ENCODE results near the gene TEX11.
"Not testable (repeated sequence)": the region's sequence is repeated elsewhere in the genome, so short reads cannot be mapped to it uniquely, and the experiment has no call there.

TEX11 gene

GRCh38 chrX:70908541-70908940 is at the start of gene TEX11:
TSS of gene TEX11 (minus strand) at chrX:70908711. CDS start at chrX:70907789, 922 bp downstream.
- no peak for DNase-seq

GRCh38 chrX:70954871-70955270 is 46.4 kb upstream of the TEX11 start:
- no peak for DNase-seq

DNA sequence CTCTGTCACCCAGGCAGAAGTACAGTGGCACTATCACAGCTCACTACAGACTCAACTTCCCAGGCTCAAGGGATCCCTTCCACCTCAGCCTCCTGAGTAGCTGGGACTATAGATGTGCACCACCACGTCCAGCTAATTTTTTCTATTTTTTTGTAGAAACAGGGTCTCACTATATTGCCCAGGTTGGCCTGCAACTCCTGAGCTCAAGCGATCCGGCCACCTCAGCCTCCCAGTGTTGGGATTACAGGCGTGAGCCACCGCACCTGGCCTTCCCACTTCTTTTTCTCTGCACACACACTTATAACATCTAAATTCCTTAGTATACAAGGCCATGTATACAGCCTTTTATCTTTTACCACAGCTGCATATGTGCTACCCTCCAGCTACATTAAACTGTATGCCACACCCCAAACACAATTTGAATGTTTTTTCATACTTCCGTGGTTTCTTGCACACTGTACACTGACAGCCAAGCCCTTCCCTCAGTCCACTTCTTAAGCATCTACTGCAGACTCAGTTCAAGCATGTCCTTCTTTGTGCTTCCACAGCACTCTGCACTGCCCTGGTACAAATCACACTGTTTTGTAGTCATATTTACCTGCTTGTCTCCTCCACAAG is 15.9 kb upstream of the TEX11 start:
- DNase-seq = no peak

DNA sequence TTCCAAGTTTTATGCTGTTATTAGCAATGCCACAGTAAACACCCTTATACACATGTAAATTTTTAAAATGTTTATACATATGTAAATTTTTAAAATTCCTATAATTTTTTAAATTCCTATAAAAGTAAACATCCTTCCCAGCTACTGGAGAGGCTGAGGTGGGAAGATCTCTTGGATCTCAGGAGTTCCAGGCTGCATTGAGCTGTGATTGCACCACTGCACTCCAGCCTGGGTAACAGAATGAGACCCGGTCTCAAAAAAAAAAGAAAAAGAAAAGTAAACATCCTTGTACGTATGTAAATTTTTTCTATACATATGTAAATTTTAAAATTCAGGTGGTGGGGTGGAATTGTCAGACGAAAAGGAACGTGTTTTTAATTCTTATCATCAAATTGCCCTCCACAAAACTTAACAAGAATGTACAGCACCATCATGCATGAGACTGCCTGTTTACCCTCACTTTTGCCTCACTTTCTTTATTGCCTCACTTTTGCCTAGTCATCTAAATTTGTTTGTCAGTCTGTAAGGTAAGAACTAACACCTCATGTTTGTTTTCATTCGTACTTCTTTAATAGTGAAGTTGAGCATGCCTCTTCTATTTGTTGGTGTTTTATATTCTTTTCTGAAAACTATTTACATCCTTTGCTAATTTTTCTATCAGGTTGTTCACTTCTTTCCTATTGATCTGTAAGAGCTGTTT is 14.4 kb upstream of the TEX11 start:
- DNase-seq = no peak

- no peak for DNase-seq
Measured at GRCh38 chrX:70921709-70922352, 13.3 kb upstream of the TEX11 start.

DNA sequence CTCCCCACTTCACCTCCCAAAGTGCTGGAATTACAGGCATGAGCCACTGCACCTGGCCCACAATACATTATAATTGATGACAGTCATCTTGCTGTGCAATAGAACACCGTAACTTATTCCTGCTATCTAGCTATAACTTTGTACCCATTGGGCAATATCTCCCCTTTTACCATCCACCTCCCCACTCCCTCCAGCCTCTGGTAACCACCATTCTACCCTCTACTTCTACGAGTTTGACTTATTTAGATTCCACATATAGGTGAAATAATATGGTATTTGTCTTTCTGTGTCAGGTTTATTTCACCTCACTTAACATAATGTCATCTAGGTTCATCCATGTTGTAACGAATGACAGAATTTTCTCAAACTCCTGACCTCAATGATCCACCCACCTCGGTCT is 8.2 kb upstream of the TEX11 start:
- DNase-seq = no peak

- DNase-seq = no peak
Measured at GRCh38 chrX:70907900-70908299, 611 bp downstream of the TEX11 start.

- no peak for DNase-seq
Measured at GRCh38 chrX:70901465-70901864, 7.0 kb downstream of the TEX11 start.

DNA sequence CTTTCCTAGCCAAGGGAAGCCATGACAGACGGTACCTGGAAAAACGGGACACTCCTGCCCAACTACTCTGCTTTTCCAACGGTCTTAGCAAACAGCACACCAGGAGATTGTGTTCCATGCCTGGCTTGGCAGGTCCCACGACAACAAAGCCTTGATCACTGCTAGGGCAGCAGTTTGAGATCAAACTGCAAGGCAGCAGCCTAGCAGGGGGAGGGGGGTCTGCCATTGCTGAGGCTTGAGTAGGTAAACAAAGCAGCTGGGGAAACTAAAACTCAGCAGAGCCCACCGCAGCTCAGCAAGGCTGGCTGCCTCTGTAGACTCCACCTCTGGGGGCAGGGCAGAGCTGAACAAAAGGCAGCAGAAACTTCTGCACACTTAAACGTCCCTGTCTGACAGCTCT is 18.1 kb downstream of the TEX11 start:
- DNase-seq = not testable (repeated sequence)

GRCh38 chrX:70878902-70879301 is 29.6 kb downstream of the TEX11 start:
- no peak for DNase-seq

DNA sequence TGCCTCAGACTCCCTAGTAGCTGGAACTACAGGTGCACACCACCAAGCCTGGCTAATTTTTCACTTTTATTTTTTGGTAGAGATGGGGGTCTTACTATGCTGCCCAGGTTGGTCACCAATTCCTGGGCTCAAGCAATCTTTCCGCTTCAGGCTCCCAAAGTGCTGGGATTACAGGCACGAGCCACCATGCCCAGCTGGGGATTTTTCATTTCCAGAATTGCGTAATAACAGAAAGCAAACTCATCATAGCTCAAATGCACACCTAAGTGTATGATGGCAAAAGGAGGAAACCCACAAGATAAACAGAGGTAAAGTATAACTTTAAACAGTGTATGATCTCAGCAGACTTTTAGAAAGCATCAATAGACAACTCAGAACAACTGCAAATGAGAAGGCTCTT is 56.2 kb downstream of the TEX11 start:
- DNase-seq = no peak

- not testable (repeated sequence) for DNase-seq
Measured at GRCh38 chrX:70844081-70844480, 64.4 kb downstream of the TEX11 start.

GRCh38 chrX:70843620-70844019 is 64.9 kb downstream of the TEX11 start:
- DNase-seq = not testable (repeated sequence)

DNA sequence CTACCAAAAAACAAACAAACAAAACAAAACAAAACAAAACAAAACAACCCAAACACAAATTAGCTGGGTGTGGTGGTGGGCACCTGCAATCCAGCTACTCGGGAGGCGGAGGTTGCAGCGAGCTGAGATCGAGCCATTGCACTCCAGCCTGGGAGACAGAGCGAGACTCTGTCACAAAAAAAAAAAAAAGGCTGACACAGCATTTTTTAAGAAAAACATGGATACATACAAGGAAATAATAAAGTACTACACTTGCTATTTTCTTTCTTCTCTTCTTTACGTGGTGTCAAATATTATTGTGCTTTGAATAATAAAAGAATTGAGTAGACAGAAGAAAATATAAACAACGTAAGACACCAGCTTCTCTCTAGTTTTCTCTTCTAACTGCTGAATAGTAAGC is 73.9 kb downstream of the TEX11 start:
- no peak for DNase-seq

DNA sequence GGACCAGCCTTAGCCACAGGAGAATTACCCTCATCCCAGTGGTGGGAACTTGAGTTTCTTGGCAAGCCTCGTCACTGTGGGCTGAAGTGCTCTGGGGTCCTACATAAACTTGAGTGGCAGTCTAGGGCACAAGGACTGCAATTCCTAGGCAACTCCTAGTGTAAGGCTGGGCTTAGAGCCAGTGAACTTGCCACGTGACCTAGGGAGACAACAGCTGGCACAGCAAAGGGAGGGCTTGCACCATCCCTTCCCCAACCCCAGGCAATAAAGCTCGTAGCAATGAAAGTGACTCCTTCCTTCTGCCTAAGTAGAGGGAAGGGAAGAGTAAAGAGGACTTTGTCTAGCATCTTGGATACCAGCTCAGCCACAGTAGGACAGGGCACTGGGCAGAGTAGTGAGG is 81.8 kb downstream of the TEX11 start:
- no peak for DNase-seq

GRCh38 chrX:70825366-70825765 is 83.1 kb downstream of the TEX11 start:
- no peak for DNase-seq

- DNase-seq = no peak
Measured at GRCh38 chrX:70808942-70809940, 99.3 kb downstream of the TEX11 start.

DNA sequence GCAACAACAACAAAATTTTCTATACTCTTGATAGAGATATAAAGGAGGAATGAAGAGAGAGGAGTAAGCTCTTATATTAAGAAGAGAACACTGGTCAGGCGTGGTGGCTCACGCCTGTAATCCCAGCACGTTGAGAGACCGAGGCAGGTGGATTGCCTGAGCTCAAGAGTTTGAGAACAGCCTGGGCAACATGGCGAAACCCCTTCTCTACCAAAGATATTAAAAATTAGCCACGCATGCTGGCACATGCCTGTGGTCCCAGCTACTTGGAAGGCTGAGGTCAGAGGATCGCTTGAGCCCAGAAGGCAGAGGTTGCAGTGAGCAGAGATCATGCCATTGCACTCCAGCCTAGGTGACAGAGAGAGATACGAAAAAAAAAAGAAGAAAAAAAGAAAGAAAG is 102.4 kb downstream of the TEX11 start:
- no peak for DNase-seq

DNA sequence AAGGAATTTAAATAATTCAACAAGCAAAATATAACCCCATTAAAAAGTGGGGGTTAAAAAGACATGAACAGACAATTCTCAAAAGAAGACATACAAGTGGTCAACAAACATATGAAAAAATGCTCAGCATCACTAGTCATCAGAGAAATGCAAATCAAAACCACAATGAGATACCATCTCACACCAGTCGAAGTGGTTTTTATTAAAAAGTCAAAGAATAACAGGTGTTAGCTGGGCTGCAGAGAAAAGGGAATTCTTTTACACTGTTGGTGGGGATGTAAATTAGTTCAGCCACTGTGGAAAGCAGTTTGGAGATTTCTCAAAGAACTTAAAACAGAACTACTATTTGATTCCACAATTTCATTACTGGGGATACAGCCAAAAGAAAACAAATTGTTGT is 111.8 kb downstream of the TEX11 start:
- DNase-seq = not testable (repeated sequence)

- DNase-seq = no peak
Measured at GRCh38 chrX:70774223-70774622, 134.3 kb downstream of the TEX11 start.

DNA sequence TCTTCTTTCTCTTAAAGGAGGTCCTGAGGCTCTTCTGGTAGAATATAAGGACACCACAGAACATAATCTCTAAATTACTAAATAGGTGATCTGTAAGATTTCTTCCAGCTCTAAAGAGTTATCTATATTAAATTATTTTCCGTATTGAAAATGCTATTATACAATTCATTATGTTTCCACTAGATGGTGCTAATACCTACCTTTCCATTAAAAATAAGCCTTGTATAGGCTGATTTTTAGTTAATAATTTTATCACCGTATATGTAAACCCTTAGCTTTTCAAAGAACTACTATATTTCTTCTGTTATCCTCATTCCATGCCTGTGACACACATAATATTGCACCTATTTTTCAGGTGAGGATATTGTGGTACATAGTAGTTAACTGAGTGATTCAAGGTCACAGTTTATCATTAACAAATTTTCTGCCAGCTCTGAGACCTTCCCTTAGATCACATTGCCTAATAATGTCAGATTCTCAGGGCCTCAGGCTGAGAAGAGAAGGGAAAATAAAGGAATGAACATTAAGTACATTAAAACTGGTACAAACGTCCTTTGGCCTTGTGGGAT is 138.8 kb downstream of the TEX11 start:
- peak in 2 of 3 donors; percentile 22 to 29 for DNase-seq

- no peak for DNase-seq
Measured at GRCh38 chrX:70762285-70762684, 146.2 kb downstream of the TEX11 start.

DNA sequence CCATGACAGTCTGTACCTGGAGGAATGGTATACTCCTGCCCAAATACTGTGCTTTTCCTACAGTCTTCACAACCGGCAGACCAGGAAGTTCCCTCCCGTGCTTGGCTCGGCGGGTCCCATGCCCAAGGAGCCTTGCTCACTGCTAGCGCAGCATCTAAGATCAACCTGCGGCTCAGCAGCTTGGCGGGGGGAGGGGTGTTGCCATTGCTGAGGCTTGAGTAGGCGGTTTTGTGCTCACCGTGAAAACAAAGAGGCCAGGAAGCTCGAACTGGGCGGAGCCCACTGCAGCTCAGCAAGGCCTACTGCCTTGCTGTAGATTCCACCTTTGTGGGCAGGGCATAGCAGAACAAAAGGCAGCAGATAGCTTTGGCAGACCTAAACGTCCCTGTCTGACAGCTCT is 152.7 kb downstream of the TEX11 start:
- no peak for DNase-seq
